Bronchial epithelial cell (primary cell): ENCODE data around the gene RNF167. TPM values are rescaled to one million over a fixed set of nuclear protein-coding genes. Genes with fewer than 3 reads are reported as not detected.
A peak's percentile ranks its signal among the peaks of the same experiment; 100 is the strongest.

ENCODE experiments used
- DNase-seq: peaks from one replicate; pipeline ENCODE4 v3.0.0-alpha.2; 2010; ENCODE audit warnings: low read depth
- FAIRE-seq: peaks from 2 replicates; lab custom pipeline; 2011; peaks lifted over from hg19 to GRCh38; lab: Jason Lieb, UNC
- H3K27me3 ChIP-seq: 2 replicates; pipeline ENCODE4 v1.5.1; 2011; ENCODE audit warnings: low read length; ENCODE audit not compliant: control insufficient read depth, insufficient read depth
- H3K36me3 ChIP-seq: 2 replicates; pipeline ENCODE4 v1.5.1; 2011; ENCODE audit warnings: low read length; ENCODE audit not compliant: control insufficient read depth, insufficient read depth
- H3K4me3 ChIP-seq: 2 replicates; pipeline ENCODE4 v1.5.1; 2011; ENCODE audit warnings: mild to moderate bottlenecking, low read depth, low read length, control low read depth
- total RNA-seq: library from RNA; depleted of rRNA; stranded (reverse); fragments of >200 nt; gene quantifications from 2 replicates; pipeline ENCODE4 v1.2.1, GENCODE V29; 2014
- TF ChIP-seq, protein P1 (sequence below): IDR thresholded peaks from 2 replicates; pipeline ENCODE4 v1.5.1; 2011; ENCODE audit warnings: mild to moderate bottlenecking, moderate library complexity, low read length, control low read depth, inconsistent platforms; ENCODE audit not compliant: insufficient read depth, severe bottlenecking

Gene RNF167
- total RNA-seq, 1 donor from 2014 or later = 15.8 TPM

DNA sequence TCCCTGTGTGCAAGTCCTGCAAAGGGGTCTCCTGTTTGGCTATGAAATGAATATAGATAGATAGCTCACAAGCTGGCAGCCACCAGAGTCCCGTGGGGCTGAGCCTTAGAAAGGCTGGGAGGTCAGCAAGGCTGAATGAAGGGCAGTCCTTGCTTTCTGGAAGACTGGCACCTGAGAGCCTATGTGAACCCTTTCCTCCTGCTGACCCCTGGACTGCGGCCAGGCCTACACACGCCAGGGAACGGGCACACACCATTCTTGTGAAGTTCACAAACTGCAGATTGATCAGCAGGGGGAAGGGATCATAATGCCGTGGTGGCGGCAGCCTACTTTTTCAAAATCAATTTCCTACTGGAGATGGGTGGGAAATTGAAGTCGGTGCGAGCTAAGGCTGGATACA is 41.7 kb upstream of the RNF167 start:
- no peak for DNase-seq
- TF ChIP-seq, protein P1, sequence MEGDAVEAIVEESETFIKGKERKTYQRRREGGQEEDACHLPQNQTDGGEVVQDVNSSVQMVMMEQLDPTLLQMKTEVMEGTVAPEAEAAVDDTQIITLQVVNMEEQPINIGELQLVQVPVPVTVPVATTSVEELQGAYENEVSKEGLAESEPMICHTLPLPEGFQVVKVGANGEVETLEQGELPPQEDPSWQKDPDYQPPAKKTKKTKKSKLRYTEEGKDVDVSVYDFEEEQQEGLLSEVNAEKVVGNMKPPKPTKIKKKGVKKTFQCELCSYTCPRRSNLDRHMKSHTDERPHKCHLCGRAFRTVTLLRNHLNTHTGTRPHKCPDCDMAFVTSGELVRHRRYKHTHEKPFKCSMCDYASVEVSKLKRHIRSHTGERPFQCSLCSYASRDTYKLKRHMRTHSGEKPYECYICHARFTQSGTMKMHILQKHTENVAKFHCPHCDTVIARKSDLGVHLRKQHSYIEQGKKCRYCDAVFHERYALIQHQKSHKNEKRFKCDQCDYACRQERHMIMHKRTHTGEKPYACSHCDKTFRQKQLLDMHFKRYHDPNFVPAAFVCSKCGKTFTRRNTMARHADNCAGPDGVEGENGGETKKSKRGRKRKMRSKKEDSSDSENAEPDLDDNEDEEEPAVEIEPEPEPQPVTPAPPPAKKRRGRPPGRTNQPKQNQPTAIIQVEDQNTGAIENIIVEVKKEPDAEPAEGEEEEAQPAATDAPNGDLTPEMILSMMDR = no peak
- no peaks in the 10 kb centered on the region for H3K27me3 ChIP-seq
- peaks cover 36% of the 10 kb centered on the region for H3K36me3 ChIP-seq
- no peak overlapping the region for H3K4me3 ChIP-seq
- no peak for FAIRE-seq

DNA sequence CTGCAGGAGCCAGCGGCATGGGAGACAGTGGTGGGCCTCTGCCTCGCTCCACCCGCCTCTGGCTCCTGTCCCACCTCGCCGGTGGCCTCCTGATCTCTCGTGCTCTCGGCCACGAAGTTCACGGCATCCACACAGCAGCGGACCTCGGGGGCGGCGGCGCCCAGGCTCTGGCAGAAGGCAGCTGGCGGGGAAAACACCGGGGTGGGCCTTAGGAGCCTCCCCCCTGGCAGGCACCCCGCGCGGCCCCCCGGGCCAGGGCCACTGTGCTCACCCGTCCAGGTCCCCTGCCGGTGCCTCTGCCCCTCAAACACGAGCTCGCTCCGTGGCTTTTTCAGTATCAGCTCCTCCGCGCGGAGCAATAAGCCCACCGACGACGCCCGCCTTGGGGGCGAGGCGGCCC is 41.1 kb upstream of the RNF167 start:
- FAIRE-seq = no peak
- H3K4me3 ChIP-seq = peak overlapping the region; percentile 45
- TF ChIP-seq, protein P1 = no peak

DNA sequence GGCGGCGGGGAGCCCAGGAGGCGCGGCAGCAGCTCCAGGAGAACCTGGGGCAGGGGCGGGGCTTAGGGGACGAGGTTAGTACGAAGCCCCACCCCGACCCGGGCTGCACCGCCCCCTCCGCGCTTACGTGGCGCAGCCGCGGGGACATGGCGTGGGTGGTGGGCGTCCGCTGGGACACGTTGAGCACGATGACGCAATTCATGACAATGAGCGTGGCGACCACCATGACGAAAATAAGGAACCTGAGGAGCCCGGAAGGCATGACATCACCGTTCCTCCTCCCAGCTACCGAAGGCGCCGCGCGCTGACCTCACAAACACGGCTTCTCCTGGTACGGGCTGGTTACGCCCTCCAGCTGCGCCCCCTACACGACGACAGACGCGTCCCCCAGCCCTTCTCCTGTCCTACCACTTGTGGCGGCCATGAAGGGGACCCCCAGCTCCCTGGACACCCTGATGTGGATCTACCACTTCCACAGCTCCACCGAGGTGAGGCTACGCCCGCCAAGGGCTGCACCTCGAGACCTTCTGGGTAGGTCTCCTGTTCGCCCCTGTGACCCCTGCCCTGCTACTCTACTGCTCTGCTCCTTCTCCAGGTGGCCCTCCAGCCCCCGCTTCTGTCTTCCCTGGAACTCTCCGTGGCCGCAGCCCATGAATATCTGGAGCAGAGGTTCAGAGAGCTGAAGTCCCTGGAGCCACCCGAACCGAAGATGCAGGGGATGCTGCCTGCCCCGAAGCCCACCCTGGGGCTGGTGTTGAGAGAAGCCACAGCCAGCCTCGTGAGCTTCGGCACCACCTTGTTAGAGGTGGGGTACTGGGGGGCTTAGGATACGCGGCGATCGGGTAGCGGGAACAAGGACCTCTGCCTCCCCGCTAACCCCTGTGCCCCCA is 40.5 kb upstream of the RNF167 start, which contains the start of gene C17orf107:
C17orf107 (plus strand) TSS at position 196 of the 890 bp plus-strand sequence; CDS start at position 423, 227 bp downstream.
- Histone ChIP-seq H3K4me3 (peak within 1 kb of the TSS; percentile 45), H3K27me3 (no peaks in the 10 kb centered on the region), H3K36me3 (peaks cover 24% of the 10 kb centered on the region)
- DNase-seq (peak; percentile 86), FAIRE-seq (no peak)
- TF ChIP-seq, protein P1 = no peak

More for the DNA sequence above, 41.1 kb upstream of the RNF167 start:
- no peaks in the 10 kb centered on the region for H3K27me3 ChIP-seq
- no peak for DNase-seq
- peaks cover 30% of the 10 kb centered on the region for H3K36me3 ChIP-seq

DNA sequence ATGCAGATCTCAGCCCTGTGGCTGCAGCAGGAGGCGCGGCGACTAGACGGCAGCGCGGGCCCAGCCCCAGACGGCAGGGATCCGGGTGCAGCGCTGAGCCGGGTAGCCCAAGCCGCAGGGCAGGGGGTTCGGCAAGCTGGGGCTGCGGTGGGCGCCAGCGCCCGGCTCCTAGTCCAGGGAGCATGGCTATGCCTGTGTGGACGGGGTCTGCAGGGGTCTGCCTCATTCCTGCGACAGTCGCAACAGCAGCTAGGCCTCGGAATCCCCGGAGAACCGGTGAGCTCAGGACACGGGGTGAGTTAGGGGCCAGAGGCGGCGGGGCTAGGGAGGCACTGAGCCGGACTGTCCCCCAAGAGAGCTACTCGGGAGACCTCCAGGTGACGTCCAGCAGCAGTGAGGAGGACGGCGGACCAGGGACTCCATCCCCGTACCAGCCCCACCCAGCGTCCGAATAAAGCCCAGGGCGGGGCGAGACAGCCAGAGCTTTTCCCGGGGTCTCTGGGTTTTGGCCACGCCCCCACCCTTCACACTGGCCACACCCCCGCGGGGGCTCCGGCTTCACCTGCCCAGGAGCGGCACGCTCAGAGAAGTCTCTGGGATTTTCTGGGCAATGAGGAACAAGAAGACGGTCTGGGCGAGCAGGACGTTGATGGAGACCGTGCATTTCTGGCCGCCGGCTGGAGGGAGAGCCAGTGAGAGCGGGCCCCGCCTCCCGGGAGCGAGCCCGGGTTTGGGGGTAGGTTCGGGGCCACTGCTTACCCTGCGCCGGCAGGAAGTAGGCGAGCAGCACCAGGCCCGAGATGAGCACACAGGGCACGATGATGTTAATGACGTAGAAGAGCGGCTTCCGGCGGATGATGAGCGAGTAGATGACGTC is 39.6 kb upstream of the RNF167 start:
- TF ChIP-seq, protein P1 = no peak
- Histone ChIP-seq H3K4me3 (peak overlapping the region; percentile 45), H3K36me3 (peaks cover 15% of the 10 kb centered on the region), H3K27me3 (no peaks in the 10 kb centered on the region)
- DNase-seq (no peak), FAIRE-seq (no peak)

DNA sequence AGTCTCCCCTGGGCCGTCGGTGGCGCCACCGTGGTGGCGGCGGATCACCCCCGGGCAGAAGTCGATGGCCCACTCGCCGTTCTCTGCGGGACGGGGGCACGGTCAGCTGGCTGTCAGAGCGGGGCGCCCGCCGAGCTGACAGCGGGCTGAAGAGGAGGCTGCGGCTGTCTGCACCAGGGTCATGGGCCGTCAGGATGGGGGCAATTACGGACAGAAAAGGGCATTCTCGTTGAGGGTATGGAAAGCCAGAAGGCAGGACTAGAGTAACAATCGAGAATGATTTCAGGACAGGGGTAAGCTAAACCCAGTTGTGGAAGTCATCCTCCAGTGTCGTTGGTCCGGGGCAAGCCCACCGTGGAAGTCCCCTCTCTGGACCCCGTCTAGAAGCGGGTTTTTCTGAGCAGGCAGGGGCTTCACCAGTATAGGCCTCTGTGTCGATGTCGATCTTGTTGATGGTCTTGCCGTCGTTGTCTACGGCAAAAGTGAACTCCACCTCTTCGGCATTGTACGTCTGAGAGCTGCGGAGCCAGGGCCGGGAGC is 38.9 kb upstream of the RNF167 start:
- no peak overlapping the region for H3K4me3 ChIP-seq
- DNase-seq (no peak), FAIRE-seq (no peak)

More for the DNA sequence above, 38.9 kb upstream of the RNF167 start:
- Histone ChIP-seq H3K36me3 (peaks cover 10% of the 10 kb centered on the region), H3K27me3 (no peaks in the 10 kb centered on the region)
- TF ChIP-seq, protein P1 = no peak
